ENCODE results near the gene SSTR5.

DNA sequence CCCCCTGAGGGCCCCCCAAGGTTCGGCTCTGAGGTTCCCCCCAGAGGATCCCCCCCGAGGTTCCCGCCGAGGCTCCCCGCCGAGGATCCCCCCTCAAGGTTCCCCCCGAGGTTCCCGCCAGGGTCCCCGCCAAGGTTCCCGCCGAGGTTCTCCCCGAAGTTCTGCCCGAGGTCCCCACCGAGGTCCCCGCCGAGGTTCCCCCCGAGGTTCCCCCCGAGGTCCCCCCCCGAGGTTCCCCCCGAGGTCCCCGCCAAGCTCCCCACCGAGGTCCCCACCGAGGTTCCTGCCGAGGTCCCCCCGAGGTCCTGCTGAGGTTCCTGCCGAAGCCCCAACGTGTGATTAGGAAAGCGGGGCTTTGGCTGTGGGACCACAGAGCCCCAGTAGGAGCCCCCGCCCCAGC lies 32.2 kb upstream of the SSTR5 start:
- TF ChIP-seq, protein P1, sequence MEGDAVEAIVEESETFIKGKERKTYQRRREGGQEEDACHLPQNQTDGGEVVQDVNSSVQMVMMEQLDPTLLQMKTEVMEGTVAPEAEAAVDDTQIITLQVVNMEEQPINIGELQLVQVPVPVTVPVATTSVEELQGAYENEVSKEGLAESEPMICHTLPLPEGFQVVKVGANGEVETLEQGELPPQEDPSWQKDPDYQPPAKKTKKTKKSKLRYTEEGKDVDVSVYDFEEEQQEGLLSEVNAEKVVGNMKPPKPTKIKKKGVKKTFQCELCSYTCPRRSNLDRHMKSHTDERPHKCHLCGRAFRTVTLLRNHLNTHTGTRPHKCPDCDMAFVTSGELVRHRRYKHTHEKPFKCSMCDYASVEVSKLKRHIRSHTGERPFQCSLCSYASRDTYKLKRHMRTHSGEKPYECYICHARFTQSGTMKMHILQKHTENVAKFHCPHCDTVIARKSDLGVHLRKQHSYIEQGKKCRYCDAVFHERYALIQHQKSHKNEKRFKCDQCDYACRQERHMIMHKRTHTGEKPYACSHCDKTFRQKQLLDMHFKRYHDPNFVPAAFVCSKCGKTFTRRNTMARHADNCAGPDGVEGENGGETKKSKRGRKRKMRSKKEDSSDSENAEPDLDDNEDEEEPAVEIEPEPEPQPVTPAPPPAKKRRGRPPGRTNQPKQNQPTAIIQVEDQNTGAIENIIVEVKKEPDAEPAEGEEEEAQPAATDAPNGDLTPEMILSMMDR (conservative IDR thresholded peaks at IDR 0.05; ENCODE audit: low read depth, low read length), result no peak
- TF ChIP-seq CEBPB (IDR thresholded peaks at IDR 0.05; ENCODE audit: low read depth, low read length) (no peak), POLR2A (IDR thresholded peaks at IDR 0.05; ENCODE audit: low read depth, low read length) (no peak), RCOR1 (IDR thresholded peaks at IDR 0.05; ENCODE audit: insufficient replicate concordance, low read length) (no peak), MXI1 (IDR thresholded peaks at IDR 0.05; ENCODE audit: borderline replicate concordance, low read depth, low read length) (no peak), BHLHE40 (IDR thresholded peaks at IDR 0.05; ENCODE audit: low read depth, low read length) (no peak), RAD21 (IDR thresholded peaks at IDR 0.05; ENCODE audit: low read length) (no peak), RFX5 (IDR thresholded peaks at IDR 0.05; ENCODE audit: low read depth, low read length) (no peak), CHD1 (IDR thresholded peaks at IDR 0.05; ENCODE audit: low read depth, low read length) (no peak), FOS (IDR thresholded peaks at IDR 0.05; ENCODE audit: low read depth, low read length) (no peak)
- TF ChIP-seq, protein P2, sequence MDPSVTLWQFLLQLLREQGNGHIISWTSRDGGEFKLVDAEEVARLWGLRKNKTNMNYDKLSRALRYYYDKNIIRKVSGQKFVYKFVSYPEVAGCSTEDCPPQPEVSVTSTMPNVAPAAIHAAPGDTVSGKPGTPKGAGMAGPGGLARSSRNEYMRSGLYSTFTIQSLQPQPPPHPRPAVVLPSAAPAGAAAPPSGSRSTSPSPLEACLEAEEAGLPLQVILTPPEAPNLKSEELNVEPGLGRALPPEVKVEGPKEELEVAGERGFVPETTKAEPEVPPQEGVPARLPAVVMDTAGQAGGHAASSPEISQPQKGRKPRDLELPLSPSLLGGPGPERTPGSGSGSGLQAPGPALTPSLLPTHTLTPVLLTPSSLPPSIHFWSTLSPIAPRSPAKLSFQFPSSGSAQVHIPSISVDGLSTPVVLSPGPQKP (IDR thresholded peaks at IDR 0.05; ENCODE audit: borderline replicate concordance, low read depth, low read length), result no peak

Data from IMR-90 (cell line).